ENCODE measurements around the gene TRAF1. TPM values are rescaled to one million over a fixed set of nuclear protein-coding genes. Genes with fewer than 3 reads are reported as not detected.

Gene TRAF1
- total and polyA plus RNA-seq, 10 of the 15 experiments (the other 5 are each of a cell fraction or from before 2014, with no cell fraction given) = 13.8 to 163 (median 128) TPM

- TF ChIP-seq RELA (IDR thresholded peaks at IDR 0.05; ENCODE audit: borderline replicate concordance, partially characterized antibody) (peak; percentile 92), MEF2A (IDR thresholded peaks at IDR 0.05; ENCODE audit: insufficient read depth, low read depth, low read length) (0 out of 2 replicates have a peak, but pooled peaks have one; percentile 51), SP1 (IDR thresholded peaks at IDR 0.05; ENCODE audit: low read depth, low read length) (peak; percentile 25), EP300 (IDR thresholded peaks at IDR 0.05; ENCODE audit: borderline replicate concordance in 1 of 2, control insufficient read depth in 1 of 2, low read depth in 2 of 2, low read length in 2 of 2) (peak; percentile 72 to 76; a peak in 2 of 4 replicates), ZBTB11 (CRISPR knock-in tag; IDR thresholded peaks at IDR 0.05) (0 out of 2 replicates have a peak, but pooled peaks have one; percentile 7), BACH1 (IDR thresholded peaks at IDR 0.05; ENCODE audit: borderline replicate concordance) (peak; percentile 56; the same call in 1 of the 2 replicates), ZBED1 (IDR thresholded peaks at IDR 0.05; ENCODE audit: borderline replicate concordance) (0 out of 2 replicates have a peak, but pooled peaks have one; percentile 67), CHD2 (IDR thresholded peaks at IDR 0.05; ENCODE audit: borderline replicate concordance, low read depth, low read length) (0 out of 2 replicates have a peak, but pooled peaks have one; percentile 31), MTA2 (IDR thresholded peaks at IDR 0.05; ENCODE audit: low read depth) (peak; percentile 60), BCL11A (IDR thresholded peaks at IDR 0.05; ENCODE audit: low read depth, low read length) (peak; percentile 74), KLF5 (IDR thresholded peaks at IDR 0.05; ENCODE audit: partially characterized antibody) (peak; percentile 38), IKZF1 (conservative IDR thresholded peaks at IDR 0.05) (peak; percentile 87), BMI1 (IDR thresholded peaks at IDR 0.05; ENCODE audit: borderline replicate concordance) (peak; percentile 20; the same call in 1 of the 2 replicates), SIX5 (IDR thresholded peaks at IDR 0.05; ENCODE audit: low read depth, low read length, severe bottlenecking) (no peak), NR2F1 (conservative IDR thresholded peaks at IDR 0.05) (peak; percentile 86), MYB (IDR thresholded peaks at IDR 0.05; ENCODE audit: borderline replicate concordance, low read depth, low read length) (0 out of 2 replicates have a peak, but pooled peaks have one; percentile 24), BHLHE40 (IDR thresholded peaks at IDR 0.05; ENCODE audit: borderline replicate concordance in 1 of 2, low read depth in 2 of 2, low read length in 1 of 2) (peak in 1 of 2 experiments; percentile 48; a peak in 2 of 4 replicates), LARP7 (IDR thresholded peaks at IDR 0.05) (peak; percentile 16; the same call in 1 of the 2 replicates), BCLAF1 (IDR thresholded peaks at IDR 0.05) (no peak), ZNF217 (IDR thresholded peaks at IDR 0.05) (no peak), TAF1 (IDR thresholded peaks at IDR 0.05; ENCODE audit: borderline replicate concordance, low read depth, low read length) (0 out of 2 replicates have a peak, but pooled peaks have one; percentile 41), CREM (IDR thresholded peaks at IDR 0.05; ENCODE audit: low read depth) (peak; percentile 57; the same call in 1 of the 2 replicates), SREBF2 (IDR thresholded peaks at IDR 0.05; ENCODE audit: low read length) (no peak), EED (IDR thresholded peaks at IDR 0.05; ENCODE audit: low read depth) (peak; percentile 75), POU2F2 (IDR thresholded peaks at IDR 0.05; ENCODE audit: borderline replicate concordance, low read depth, low read length) (peak; percentile 77; the same call in 2 of the 3 replicates), MYC (IDR thresholded peaks at IDR 0.05; ENCODE audit: insufficient read depth, insufficient read length, insufficient replicate concordance, low read length, severe bottlenecking) (no peak), JUNB (IDR thresholded peaks at IDR 0.05) (no peak)
Observed at GRCh38 chr9:120920806-120921178, 5.8 kb downstream of the TRAF1 start (continued).
